Breast epithelium (tissue), 3 donors: ENCODE data around the gene GALNTL6.

ENCODE experiments used
- POLR2AphosphoS5 ChIP-seq, 3 donors: sonication (generic); formaldehyde crosslinking; IDR thresholded peaks; one replicate each; pipeline ENCODE4 v1.6.1; 2017; ENCODE audit warnings: antibody characterized with exemption in 3 of 3
- TF ChIP-seq, protein P1 (sequence below), 3 donors: fragments of 450-650 bp; IDR thresholded peaks; one replicate each; pipeline ENCODE4 v1.5.1; 2016 to 2017; ENCODE audit warnings: antibody characterized with exemption in 3 of 3, mild to moderate bottlenecking in 3 of 3, moderate library complexity in 3 of 3

DNA sequence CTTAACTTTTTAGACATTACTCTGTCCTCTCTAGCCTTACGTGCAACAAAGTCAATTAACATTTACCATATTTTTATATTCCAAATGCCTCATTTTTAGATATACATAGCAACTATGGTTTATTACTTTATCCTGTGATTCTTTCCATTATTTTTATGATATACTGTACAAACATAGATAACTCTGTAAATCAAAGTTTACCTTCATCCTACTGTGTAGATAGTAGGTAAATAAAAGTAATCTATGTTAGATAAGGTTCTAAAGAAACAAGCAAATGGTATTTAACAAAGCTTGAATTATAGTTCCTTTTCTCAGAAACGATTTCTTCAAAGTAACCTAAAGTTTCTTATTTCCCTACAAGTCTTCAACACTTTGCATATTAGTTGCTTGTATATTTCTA is 350.0 kb downstream of the GALNTL6 start:
- TF ChIP-seq, protein P1, sequence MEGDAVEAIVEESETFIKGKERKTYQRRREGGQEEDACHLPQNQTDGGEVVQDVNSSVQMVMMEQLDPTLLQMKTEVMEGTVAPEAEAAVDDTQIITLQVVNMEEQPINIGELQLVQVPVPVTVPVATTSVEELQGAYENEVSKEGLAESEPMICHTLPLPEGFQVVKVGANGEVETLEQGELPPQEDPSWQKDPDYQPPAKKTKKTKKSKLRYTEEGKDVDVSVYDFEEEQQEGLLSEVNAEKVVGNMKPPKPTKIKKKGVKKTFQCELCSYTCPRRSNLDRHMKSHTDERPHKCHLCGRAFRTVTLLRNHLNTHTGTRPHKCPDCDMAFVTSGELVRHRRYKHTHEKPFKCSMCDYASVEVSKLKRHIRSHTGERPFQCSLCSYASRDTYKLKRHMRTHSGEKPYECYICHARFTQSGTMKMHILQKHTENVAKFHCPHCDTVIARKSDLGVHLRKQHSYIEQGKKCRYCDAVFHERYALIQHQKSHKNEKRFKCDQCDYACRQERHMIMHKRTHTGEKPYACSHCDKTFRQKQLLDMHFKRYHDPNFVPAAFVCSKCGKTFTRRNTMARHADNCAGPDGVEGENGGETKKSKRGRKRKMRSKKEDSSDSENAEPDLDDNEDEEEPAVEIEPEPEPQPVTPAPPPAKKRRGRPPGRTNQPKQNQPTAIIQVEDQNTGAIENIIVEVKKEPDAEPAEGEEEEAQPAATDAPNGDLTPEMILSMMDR (IDR thresholded peaks at IDR 0.05): no peak
- no peak for TF ChIP-seq POLR2AphosphoS5 (IDR thresholded peaks at IDR 0.05)
